ENCODE measurements around the gene EFNB1. TPM values are rescaled to one million over a fixed set of nuclear protein-coding genes. Genes with fewer than 3 reads are reported as not detected.
"Not testable (repeated sequence)": the region's sequence is repeated elsewhere in the genome, so short reads cannot be mapped to it uniquely, and the experiment has no call there.

EFNB1 gene
- polyA plus RNA-seq, 2 of the 4 experiments (the other 2 are of a cell fraction) = 3.5 to 3.7 TPM

GRCh38 chrX:68798400-68798799, 30.4 kb upstream of the EFNB1 start:
- H3K4me1 ChIP-seq; DNase-seq (ENCODE audit: low read depth in 1 of 2, low spot score in 1 of 2); FAIRE-seq; ATAC-seq; H3K9me3 ChIP-seq; H3K4me3 ChIP-seq; POLR2A ChIA-PET; H3K4me2 ChIP-seq; H3K27ac ChIP-seq: not testable (repeated sequence)
- CTCF ChIA-PET = interaction anchor here (1.0 kb wide), 1 partner anchor 67 kb away, joined by 4 read pairs; no protein-coding TSS in a partner anchor

GRCh38 chrX:68801737-68802290, 27.0 kb upstream of the EFNB1 start:
- FAIRE-seq (no peak), ATAC-seq (no peak), DNase-seq (ENCODE audit: low read depth in 1 of 2, low spot score in 1 of 2) (no peak)
- 31% methylated on average over 4 of the region's 4 CpGs for WGBS (ENCODE audit: missing lambda C conversion rate)
- H3K27ac ChIP-seq = no peak overlapping the region
- POLR2A ChIA-PET = no interaction called here
- no peaks in the 10 kb centered on the region for H3K9me3 ChIP-seq
- H3K4me2 ChIP-seq = no peak overlapping the region
- H3K4me3 ChIP-seq = no peak overlapping the region
- H3K4me1 ChIP-seq = no peaks in the 10 kb centered on the region
- CTCF ChIA-PET = interaction anchor here (1.5 kb wide), 1 partner anchor 21 kb away, joined by 3 read pairs; no protein-coding TSS in a partner anchor
- no peak for TF ChIP-seq TFCP2L1 (CRISPR knock-in tag; IDR thresholded peaks at IDR 0.05)
- no peak for TF ChIP-seq ZNF302 (CRISPR knock-in tag; IDR thresholded peaks at IDR 0.05)
- TF ChIP-seq HES2 (IDR thresholded peaks at IDR 0.05) = no peak
- no peak for TF ChIP-seq FOSB (CRISPR knock-in tag; IDR thresholded peaks at IDR 0.05)
- TF ChIP-seq RNF2 (IDR thresholded peaks at IDR 0.05; ENCODE audit: borderline replicate concordance, low read depth) = no peak
- TF ChIP-seq CHD4 (IDR thresholded peaks at IDR 0.05; ENCODE audit: borderline replicate concordance) = no peak
- no peak for TF ChIP-seq NR3C1 (IDR thresholded peaks at IDR 0.05)
- no peak for TF ChIP-seq TP53 (CRISPR knock-in tag; IDR thresholded peaks at IDR 0.05)
- TF ChIP-seq SMC3 (IDR thresholded peaks at IDR 0.05) = no peak

- FAIRE-seq = peak; percentile 82
- no peak overlapping the region for H3K27ac ChIP-seq
- ATAC-seq = peak; percentile 70 to 82; a peak in 4 of 6 replicates
- no peaks in the 10 kb centered on the region for H3K4me1 ChIP-seq
- ChIA-PET CTCF (interaction anchor here (1.0 to 3.1 kb wide), 10 partner anchors 15 to 611 kb away, joined by 3 to 13 read pairs (median 7); no protein-coding TSS in a partner anchor), POLR2A (no interaction called here)
- 6% methylated on average over 3 of the region's 3 CpGs for WGBS (ENCODE audit: missing lambda C conversion rate)
- TF ChIP-seq RAD21 (conservative IDR thresholded peaks at IDR 0.05 in 1 of 2, IDR thresholded peaks at IDR 0.05 in 1 of 2) (peak; percentile 38 to 49; a peak in 3 of 5 replicates), SMC3 (IDR thresholded peaks at IDR 0.05) (peak; percentile 34; the same call in 1 of the 3 replicates), NFE2L2 (conservative IDR thresholded peaks at IDR 0.05; ENCODE audit: low read length) (no peak), CTCF (IDR thresholded peaks at IDR 0.05) (peak; percentile 39)
- no peak overlapping the region for H3K4me2 ChIP-seq
- H3K4me3 ChIP-seq = no peak overlapping the region
- peak; percentile 10 to 48 for DNase-seq (ENCODE audit: low read depth in 1 of 2, low spot score in 1 of 2)
- H3K9me3 ChIP-seq = no peaks in the 10 kb centered on the region
These were observed 21.0 kb upstream of the EFNB1 start for GRCh38 chrX:68807818-68808217.

GRCh38 chrX:68808686-68809357, 20.0 kb upstream of the EFNB1 start:
- H3K9me3 ChIP-seq = 0 out of 3 replicates have a peak, but pooled peaks cover 1% of the 10 kb centered on the region
- FAIRE-seq = no peak

More at GRCh38 chrX:68808686-68809357, 20.0 kb upstream of the EFNB1 start:
- CTCF ChIA-PET = interaction anchor here (0.7 to 3.1 kb wide), 10 partner anchors 12 to 612 kb away, joined by 3 to 13 read pairs (median 4); no protein-coding TSS in a partner anchor
- no peaks in the 10 kb centered on the region for H3K4me1 ChIP-seq
- DNase-seq (ENCODE audit: low read depth in 1 of 2, low spot score in 1 of 2) = peak in 1 of 2 experiments; percentile 18
- peak; percentile 66 to 72; a peak in 4 of 6 replicates for ATAC-seq
- POLR2A ChIA-PET = no interaction called here
- no peak overlapping the region for H3K4me2 ChIP-seq
- H3K4me3 ChIP-seq = no peak overlapping the region
- no peak overlapping the region for H3K27ac ChIP-seq
- TF ChIP-seq RAD21 (conservative IDR thresholded peaks at IDR 0.05 in 1 of 2, IDR thresholded peaks at IDR 0.05 in 1 of 2) (peak in 1 of 2 experiments; percentile 28; a peak in 2 of 5 replicates), CEBPB (IDR thresholded peaks at IDR 0.05) (no peak)
- WGBS (ENCODE audit: missing lambda C conversion rate) = 55% methylated on average over 6 of the region's 6 CpGs
